Muscle layer of colon (tissue), 2 donors: ENCODE measurements around the gene KDM4C.

Source experiments
- H3K27ac ChIP-seq: one replicate; pipeline ENCODE4 v1.7.0; 2013; ENCODE audit warnings: low read depth, mild to moderate bottlenecking, low read length, moderate library complexity
- H3K27me3 ChIP-seq, 2 donors: one replicate each; pipeline ENCODE4 v1.7.0; 2013; ENCODE audit warnings: low read length in 2 of 2, mild to moderate bottlenecking in 2 of 2; ENCODE audit not compliant: insufficient read depth in 2 of 2, control insufficient read depth in 1 of 2
- H3K36me3 ChIP-seq: one replicate; pipeline ENCODE4 v1.7.0; 2013; ENCODE audit warnings: mild to moderate bottlenecking, low read length; ENCODE audit not compliant: insufficient read depth
- H3K4me1 ChIP-seq: one replicate; pipeline ENCODE4 v1.7.0; 2013; ENCODE audit warnings: mild to moderate bottlenecking, low read length; ENCODE audit not compliant: insufficient read depth
- H3K4me3 ChIP-seq, 2 donors: one replicate each; pipeline ENCODE4 v1.7.0; 2013; ENCODE audit warnings: low read length in 2 of 2, low read depth in 1 of 2, mild to moderate bottlenecking in 1 of 2, moderate library complexity in 1 of 2
- H3K9ac ChIP-seq: one replicate; pipeline ENCODE4 v1.7.0; 2013; ENCODE audit warnings: low read length
- H3K9me3 ChIP-seq: one replicate; pipeline ENCODE4 v1.7.0; 2013; ENCODE audit warnings: mild to moderate bottlenecking, low read length
- donor health status: abdominal sarcoma.
- donor health status: Adenocarcinoma of cecum.

Gene KDM4C

DNA sequence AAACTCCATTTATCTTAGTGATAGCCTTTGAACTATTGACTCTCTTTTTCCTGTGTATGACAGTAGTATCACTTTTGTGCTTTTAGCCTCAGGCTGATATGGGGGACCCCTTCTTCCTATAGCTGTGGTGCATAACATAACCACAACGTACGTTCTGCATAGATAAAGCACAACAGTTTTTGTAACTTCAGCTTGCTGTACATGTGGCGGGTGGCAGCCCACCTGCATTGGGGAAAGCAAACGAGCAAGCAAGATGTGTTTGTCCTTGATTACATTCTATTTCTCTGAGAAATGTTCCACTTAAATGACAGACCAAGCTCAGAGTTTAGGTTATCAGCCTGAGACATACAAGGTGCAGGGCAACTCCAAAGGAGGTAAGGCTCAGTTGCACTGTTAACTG, 309.4 kb downstream of the KDM4C start:
- no peak overlapping the region for H3K27ac ChIP-seq
- H3K9ac ChIP-seq = no peak overlapping the region
- no peaks in the 10 kb centered on the region for H3K36me3 ChIP-seq
- H3K4me3 ChIP-seq = no peak overlapping the region
- H3K4me1 ChIP-seq = no peaks in the 10 kb centered on the region
- H3K27me3 ChIP-seq = no peaks in the 10 kb centered on the region
- H3K9me3 ChIP-seq = no peaks in the 10 kb centered on the region

DNA sequence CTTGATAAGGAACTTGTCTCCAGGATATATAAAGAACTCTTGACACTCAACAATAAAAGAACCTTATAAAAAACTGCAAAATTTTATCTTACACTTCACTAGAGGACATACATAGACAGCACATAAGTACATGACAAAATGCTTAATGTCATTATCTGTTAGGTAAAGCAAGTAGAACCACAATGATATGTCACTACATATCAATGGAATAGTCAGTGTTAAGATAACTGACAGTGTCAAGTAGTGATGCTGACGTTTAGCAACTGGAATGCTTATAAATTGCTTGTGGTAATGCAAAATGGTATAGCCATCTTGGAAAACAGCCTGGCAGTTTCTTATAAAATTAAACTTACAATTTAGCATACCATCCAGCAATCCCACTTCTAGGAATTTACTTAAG, 314.1 kb downstream of the KDM4C start:
- Histone ChIP-seq H3K9me3 (no peaks in the 10 kb centered on the region), H3K4me1 (no peaks in the 10 kb centered on the region), H3K27me3 (no peaks in the 10 kb centered on the region), H3K4me3 (no peak overlapping the region), H3K36me3 (peaks cover 4% of the 10 kb centered on the region), H3K27ac (no peak overlapping the region), H3K9ac (no peak overlapping the region)

DNA sequence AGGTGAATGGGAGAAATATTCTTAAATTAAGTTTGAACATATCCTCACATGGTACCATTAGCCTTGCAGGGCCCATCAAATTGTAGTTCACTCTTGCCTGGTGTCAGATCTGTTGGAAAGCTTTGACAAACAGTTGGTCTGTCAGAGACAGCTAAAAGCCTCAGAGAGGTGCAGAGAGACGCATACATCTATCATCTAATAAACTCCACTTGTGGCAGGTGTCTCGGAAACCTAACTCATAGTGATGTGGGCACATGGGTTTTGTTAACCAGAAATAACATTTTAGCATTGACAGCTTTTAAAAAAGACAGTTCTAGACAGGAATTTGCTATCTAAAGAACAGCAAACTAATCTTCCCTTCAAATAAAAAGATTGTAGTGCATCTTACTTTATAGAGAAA, 315.9 kb downstream of the KDM4C start:
- Histone ChIP-seq H3K9ac (no peak overlapping the region), H3K27ac (no peak overlapping the region), H3K27me3 (no peaks in the 10 kb centered on the region), H3K4me1 (no peaks in the 10 kb centered on the region), H3K9me3 (no peaks in the 10 kb centered on the region), H3K4me3 (no peak overlapping the region), H3K36me3 (peaks cover 6% of the 10 kb centered on the region)

DNA sequence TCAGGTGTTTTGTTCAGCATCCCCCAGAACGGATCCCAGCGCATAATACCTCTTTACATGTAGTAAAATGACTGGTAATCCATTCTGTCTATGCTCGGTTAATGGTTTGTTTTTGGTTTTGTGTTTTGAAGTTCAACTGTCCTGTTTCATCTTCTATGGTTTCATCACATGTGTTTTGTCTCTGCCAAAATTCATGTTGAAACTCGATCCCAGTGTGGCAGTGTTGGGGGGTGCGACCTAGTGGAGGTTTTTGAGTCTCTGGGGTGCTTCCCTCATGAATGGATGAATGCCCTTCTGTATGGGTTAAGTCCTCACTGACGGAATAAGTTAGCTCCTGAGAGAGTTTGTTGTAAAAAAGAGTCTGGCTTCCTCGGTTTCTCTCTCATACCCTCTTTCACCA, 317.4 kb downstream of the KDM4C start:
- Histone ChIP-seq H3K9me3 (no peaks in the 10 kb centered on the region), H3K4me3 (no peak overlapping the region), H3K27ac (no peak overlapping the region), H3K27me3 (no peaks in the 10 kb centered on the region), H3K9ac (no peak overlapping the region), H3K4me1 (no peaks in the 10 kb centered on the region), H3K36me3 (peaks cover 6% of the 10 kb centered on the region)

DNA sequence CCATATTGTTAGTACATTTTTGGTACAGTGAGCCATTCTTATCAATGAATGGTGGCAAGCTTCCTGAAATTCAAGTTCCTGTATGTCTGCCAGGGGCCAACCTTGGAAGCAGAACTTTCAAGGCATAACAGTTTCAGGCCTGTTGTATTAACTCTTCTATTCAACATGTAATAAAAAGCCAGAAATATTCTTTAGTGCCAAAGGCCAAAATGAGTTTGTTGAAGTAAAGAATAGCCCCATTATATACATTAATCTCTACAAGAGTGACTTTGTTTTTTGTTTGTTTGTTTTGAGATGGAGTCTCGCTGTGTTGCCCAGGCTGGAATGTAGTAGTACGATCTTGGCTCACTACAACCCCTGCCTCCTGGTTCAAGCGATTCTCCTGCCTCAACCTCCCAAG, 321.3 kb downstream of the KDM4C start:
- Histone ChIP-seq H3K36me3 (peaks cover 6% of the 10 kb centered on the region), H3K27me3 (no peaks in the 10 kb centered on the region), H3K9ac (no peak overlapping the region), H3K4me3 (no peak overlapping the region), H3K9me3 (no peaks in the 10 kb centered on the region), H3K4me1 (no peaks in the 10 kb centered on the region), H3K27ac (no peak overlapping the region)

DNA sequence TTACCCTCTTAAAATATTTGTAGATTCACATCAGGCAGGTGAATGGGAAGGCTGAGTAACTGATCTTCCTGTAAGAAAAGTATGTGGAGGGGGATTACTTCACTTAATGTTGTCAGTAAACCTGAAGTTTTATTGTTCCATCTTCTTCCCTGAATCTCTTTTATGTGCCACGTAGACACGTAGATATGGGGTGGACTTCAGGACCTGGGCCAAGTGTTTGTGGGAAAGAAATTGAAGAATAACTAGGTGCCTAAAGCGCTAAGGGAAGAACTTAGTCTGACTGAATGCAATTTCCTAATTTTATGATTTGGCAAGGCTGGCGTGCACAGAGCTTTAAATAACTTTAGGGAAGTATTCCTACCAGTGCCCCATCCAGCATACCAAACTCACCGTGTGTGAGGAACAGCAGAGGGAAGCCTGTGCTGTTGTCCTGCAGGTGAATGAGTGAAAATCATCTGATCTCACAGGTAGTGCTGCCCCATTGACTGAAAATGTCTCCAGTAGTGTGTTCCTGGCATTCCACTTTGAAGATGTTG, 323.4 kb downstream of the KDM4C start:
- peaks cover 6% of the 10 kb centered on the region for H3K36me3 ChIP-seq
- no peak overlapping the region for H3K27ac ChIP-seq
- no peak overlapping the region for H3K4me3 ChIP-seq
- H3K27me3 ChIP-seq = no peaks in the 10 kb centered on the region
- no peaks in the 10 kb centered on the region for H3K4me1 ChIP-seq
- H3K9ac ChIP-seq = no peak overlapping the region
- no peaks in the 10 kb centered on the region for H3K9me3 ChIP-seq

DNA sequence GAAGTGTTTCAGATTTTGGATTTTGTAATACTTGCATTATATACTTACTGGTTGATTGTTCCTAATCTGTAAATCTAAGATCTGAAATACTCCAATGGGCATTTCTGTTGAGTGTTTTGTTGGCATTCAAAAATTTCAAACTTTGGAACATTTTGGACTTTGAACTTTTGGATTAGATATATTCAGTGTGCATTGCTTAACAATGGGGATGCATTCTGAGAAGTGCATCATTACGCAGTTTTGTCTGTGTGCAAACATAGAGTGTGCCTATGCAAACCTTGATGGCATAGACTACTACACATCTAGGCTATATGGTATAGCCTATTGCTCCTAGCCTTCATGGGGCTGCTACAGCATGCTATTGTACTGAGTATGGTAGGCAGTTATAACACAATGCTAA, 325.4 kb downstream of the KDM4C start:
- Histone ChIP-seq H3K9ac (no peak overlapping the region), H3K4me3 (no peak overlapping the region), H3K27ac (no peak overlapping the region), H3K4me1 (no peaks in the 10 kb centered on the region), H3K27me3 (no peaks in the 10 kb centered on the region), H3K9me3 (no peaks in the 10 kb centered on the region), H3K36me3 (peaks cover 8% of the 10 kb centered on the region)

DNA sequence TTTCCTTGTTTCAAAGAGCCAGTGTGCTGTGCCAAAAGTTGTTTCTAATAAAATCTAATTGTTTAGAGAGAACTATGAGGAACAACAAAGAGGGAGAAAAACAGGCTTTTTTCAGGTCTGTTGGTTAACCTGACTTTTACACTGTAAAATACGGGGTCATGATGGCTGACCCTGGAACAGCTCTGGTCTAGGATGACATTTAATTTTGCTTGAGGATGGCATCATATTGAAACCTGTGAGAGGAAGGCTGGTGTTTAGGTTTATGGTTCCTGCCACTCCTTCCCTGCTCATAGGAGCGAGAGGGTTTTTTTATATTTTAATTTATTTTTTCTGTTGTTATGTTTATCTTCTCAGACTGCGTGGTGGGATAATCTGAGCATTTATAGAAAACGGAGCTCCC, 327.6 kb downstream of the KDM4C start:
- H3K27me3 ChIP-seq = no peaks in the 10 kb centered on the region
- no peaks in the 10 kb centered on the region for H3K9me3 ChIP-seq
- no peak overlapping the region for H3K27ac ChIP-seq
- H3K4me1 ChIP-seq = no peaks in the 10 kb centered on the region
- H3K9ac ChIP-seq = no peak overlapping the region
- H3K4me3 ChIP-seq = no peak overlapping the region
- peaks cover 8% of the 10 kb centered on the region for H3K36me3 ChIP-seq

DNA sequence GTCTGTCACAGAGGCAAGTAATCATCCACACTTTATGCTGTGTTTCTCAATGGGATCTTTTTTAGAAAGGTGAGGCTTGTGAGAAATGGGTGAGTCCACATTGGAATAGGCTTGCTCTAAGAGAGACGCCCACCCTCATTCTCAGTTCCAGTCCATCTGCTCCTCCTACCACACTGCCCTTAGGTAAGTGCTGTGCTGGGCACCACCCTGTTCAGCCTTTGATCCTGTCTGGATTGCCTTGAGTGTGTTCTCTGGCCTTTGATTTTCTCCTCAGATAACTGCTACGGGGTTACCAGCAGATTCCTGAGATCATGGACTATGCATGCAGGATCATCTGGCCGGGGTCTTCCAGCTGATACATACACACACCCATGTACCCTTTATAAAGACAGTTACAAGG, 328.6 kb downstream of the KDM4C start:
- Histone ChIP-seq H3K36me3 (peaks cover 8% of the 10 kb centered on the region), H3K27me3 (no peaks in the 10 kb centered on the region), H3K9me3 (no peaks in the 10 kb centered on the region), H3K4me3 (no peak overlapping the region), H3K4me1 (no peaks in the 10 kb centered on the region), H3K9ac (no peak overlapping the region), H3K27ac (no peak overlapping the region)

DNA sequence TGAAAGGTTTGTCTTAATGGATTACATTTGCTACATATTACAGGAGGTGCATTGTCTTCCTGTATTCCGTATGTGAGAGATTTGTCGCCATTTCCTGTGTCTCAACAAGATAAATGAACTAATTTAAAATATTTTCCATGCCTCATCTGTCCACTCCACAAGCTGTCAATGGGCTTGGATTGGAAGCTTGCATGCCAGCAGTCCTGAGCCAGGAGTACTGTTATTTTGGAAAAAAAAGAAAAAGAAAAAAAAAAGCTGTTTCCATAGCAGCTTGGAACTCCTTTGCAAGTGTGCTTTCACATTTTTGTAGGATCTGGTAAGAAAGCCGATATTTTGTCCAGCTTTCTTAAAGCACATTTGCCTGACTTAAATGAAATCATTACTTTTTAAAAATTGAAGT, 330.8 kb downstream of the KDM4C start:
- peaks cover 8% of the 10 kb centered on the region for H3K36me3 ChIP-seq
- H3K9me3 ChIP-seq = no peaks in the 10 kb centered on the region
- H3K4me3 ChIP-seq = no peak overlapping the region
- H3K4me1 ChIP-seq = no peaks in the 10 kb centered on the region
- H3K9ac ChIP-seq = no peak overlapping the region
- H3K27ac ChIP-seq = no peak overlapping the region
- no peaks in the 10 kb centered on the region for H3K27me3 ChIP-seq

DNA sequence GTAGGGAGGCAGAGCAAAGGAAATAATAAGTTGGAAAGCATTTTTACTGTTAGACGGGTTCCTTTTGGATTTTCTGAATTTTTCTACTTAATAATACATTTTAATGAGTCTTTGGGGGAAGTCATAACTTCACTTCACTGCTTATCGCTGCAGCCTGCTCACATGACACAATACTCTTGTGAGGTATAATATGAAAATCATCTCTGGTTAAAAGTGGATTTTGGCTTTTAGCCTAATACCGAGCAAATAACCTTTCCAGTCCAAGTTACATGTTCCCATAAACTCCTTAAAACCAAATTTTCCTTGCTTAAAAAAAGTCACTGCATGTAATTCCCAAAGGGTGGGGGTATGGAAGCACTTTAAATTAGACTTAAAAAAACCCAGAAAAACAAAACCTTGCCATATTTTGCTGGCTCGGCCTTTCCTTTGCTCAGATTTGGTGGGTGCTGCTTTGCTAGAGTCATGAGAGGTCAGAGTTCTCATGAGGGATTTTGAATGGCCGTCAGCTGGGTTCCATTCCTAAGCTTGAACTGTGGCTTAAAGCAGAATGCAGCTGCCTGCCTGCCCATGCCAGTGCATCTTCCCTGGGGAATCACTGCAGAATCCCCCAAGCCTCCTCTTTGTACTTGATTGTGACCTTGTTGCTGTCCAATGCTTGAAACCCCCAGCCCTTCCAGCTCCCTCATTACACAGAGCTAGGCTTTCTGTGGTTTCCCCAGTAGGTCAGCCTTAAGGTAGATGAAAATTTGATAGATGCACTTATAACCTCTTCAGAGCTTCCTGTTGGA, 331.8 kb downstream of the KDM4C start:
- no peaks in the 10 kb centered on the region for H3K9me3 ChIP-seq
- H3K27ac ChIP-seq = no peak overlapping the region
- H3K36me3 ChIP-seq = peaks cover 8% of the 10 kb centered on the region
- H3K4me3 ChIP-seq = no peak overlapping the region
- no peak overlapping the region for H3K9ac ChIP-seq
- H3K4me1 ChIP-seq = no peaks in the 10 kb centered on the region
- H3K27me3 ChIP-seq = no peaks in the 10 kb centered on the region

DNA sequence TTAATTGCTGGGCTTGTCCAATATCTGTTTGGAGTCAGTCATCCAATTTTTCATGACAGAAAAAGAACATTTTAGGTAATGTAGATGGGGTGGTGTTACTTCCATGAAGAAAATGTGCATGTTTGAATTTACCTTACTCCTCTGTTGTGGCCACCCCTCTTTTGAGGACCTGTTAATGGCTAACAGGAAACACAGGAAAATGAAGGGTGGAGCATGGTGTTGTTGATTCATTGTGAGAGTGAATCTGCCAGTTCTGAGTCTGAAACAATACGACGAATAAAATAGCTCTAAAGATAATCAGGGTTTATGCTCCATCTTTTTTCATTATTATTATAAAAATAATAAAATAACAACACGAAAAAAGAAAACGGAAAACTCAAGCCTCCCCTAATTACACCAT, 335.3 kb downstream of the KDM4C start:
- no peaks in the 10 kb centered on the region for H3K9me3 ChIP-seq
- no peak overlapping the region for H3K27ac ChIP-seq
- H3K36me3 ChIP-seq = no peaks in the 10 kb centered on the region
- no peak overlapping the region for H3K9ac ChIP-seq
- no peaks in the 10 kb centered on the region for H3K4me1 ChIP-seq
- H3K27me3 ChIP-seq = no peaks in the 10 kb centered on the region
- no peak overlapping the region for H3K4me3 ChIP-seq
